ENCODE data around the gene STK32B. TPM values are rescaled to one million over a fixed set of nuclear protein-coding genes. Genes with fewer than 3 reads are reported as not detected.
"Not testable (repeated sequence)": the region's sequence is repeated elsewhere in the genome, so short reads cannot be mapped to it uniquely, and the experiment has no call there.

The STK32B gene
- total RNA-seq, 1 experiment from 2014 or later = 7.6 TPM

- not testable (repeated sequence) for DNase-seq (ENCODE audit: low read depth)
Observed at GRCh38 chr4:5443976-5444802, 392.9 kb downstream of the STK32B start.

- peak; percentile 24 for DNase-seq (ENCODE audit: low read depth)
Observed at GRCh38 chr4:5444918-5445517, 393.7 kb downstream of the STK32B start.

GRCh38 chr4:5446595-5447226 is 395.4 kb downstream of the STK32B start:
- DNase-seq (ENCODE audit: low read depth) = no peak

GRCh38 chr4:5447755-5448154 is 396.5 kb downstream of the STK32B start:
- no peak for DNase-seq (ENCODE audit: low read depth)

- DNase-seq (ENCODE audit: low read depth) = peak; percentile 18
Observed at GRCh38 chr4:5448221-5448620, 396.9 kb downstream of the STK32B start.

GRCh38 chr4:5451243-5451642 is 400.0 kb downstream of the STK32B start:
- DNase-seq (ENCODE audit: low read depth) = no peak

GRCh38 chr4:5452156-5452555 is 400.9 kb downstream of the STK32B start:
- DNase-seq (ENCODE audit: low read depth) = no peak

- DNase-seq (ENCODE audit: low read depth) = no peak
Observed at GRCh38 chr4:5455003-5455585, 403.8 kb downstream of the STK32B start.

GRCh38 chr4:5456296-5456845 is 405.1 kb downstream of the STK32B start:
- DNase-seq (ENCODE audit: low read depth) = no peak

GRCh38 chr4:5458676-5459075 is 407.4 kb downstream of the STK32B start:
- no peak for DNase-seq (ENCODE audit: low read depth)

- no peak for DNase-seq (ENCODE audit: low read depth)
Observed at GRCh38 chr4:5459236-5459635, 408.0 kb downstream of the STK32B start.

GRCh38 chr4:5460106-5460801 is 409.0 kb downstream of the STK32B start:
- DNase-seq (ENCODE audit: low read depth) = no peak

- DNase-seq (ENCODE audit: low read depth) = no peak
Observed at GRCh38 chr4:5461477-5461876, 410.2 kb downstream of the STK32B start.

- DNase-seq (ENCODE audit: low read depth) = no peak
Observed at GRCh38 chr4:5462254-5462835, 411.1 kb downstream of the STK32B start.

- DNase-seq (ENCODE audit: low read depth) = no peak
Observed at GRCh38 chr4:5462896-5463295, 411.6 kb downstream of the STK32B start.

GRCh38 chr4:5463361-5463760 is 412.1 kb downstream of the STK32B start:
- DNase-seq (ENCODE audit: low read depth) = no peak

GRCh38 chr4:5463936-5464650 is 412.8 kb downstream of the STK32B start:
- no peak for DNase-seq (ENCODE audit: low read depth)

GRCh38 chr4:5465529-5465928 is 414.2 kb downstream of the STK32B start:
- DNase-seq (ENCODE audit: low read depth) = no peak

- DNase-seq (ENCODE audit: low read depth) = no peak
Observed at GRCh38 chr4:5465956-5466355, 414.7 kb downstream of the STK32B start.

- no peak for DNase-seq (ENCODE audit: low read depth)
Observed at GRCh38 chr4:5467111-5467510, 415.8 kb downstream of the STK32B start.

Measured in M059J (cell line).